Aorta (tissue), 5 donors: ENCODE results near the gene TERB1. TPM values are rescaled to one million over a fixed set of nuclear protein-coding genes. Genes with fewer than 3 reads are reported as not detected.

ENCODE experiments used
- ATAC-seq: fragments of 200-7000 bp; cut with Tn5 transposase; one replicate; pipeline ENCODE4 v1.9.1; 2022; ENCODE audit warnings: moderate library complexity; ENCODE audit not compliant: low FRiP score
- DNase-seq, 2 donors: peaks; one replicate each; pipeline ENCODE4 v3.0.0-alpha.2; 2020
- H3K27ac ChIP-seq, 2 donors: one replicate each; pipeline ENCODE4 v1.5.1; 2013; ENCODE audit warnings: low read length in 2 of 2, mild to moderate bottlenecking in 2 of 2, moderate library complexity in 2 of 2, control low read depth in 1 of 2, inconsistent platforms in 1 of 2, low read depth in 1 of 2
- H3K27me3 ChIP-seq, 2 donors: one replicate each; pipeline ENCODE4 v1.6.1; 2013; ENCODE audit warnings: control low read depth in 1 of 2, low read length in 1 of 2, mild to moderate bottlenecking in 1 of 2, moderate library complexity in 1 of 2; ENCODE audit not compliant: insufficient read depth in 2 of 2, control insufficient read depth in 1 of 2
- H3K36me3 ChIP-seq, 2 donors: one replicate each; pipeline ENCODE4 v1.6.1; 2013; ENCODE audit warnings: control low read depth in 1 of 2, low read length in 1 of 2, mild to moderate bottlenecking in 1 of 2; ENCODE audit not compliant: insufficient read depth in 2 of 2, control insufficient read depth in 1 of 2
- H3K4me1 ChIP-seq, 2 donors: one replicate each; pipeline ENCODE4 v1.6.1; 2013; ENCODE audit warnings: low read length in 2 of 2, control low read depth in 1 of 2, mild to moderate bottlenecking in 1 of 2, moderate library complexity in 1 of 2; ENCODE audit not compliant: insufficient read depth in 2 of 2, control insufficient read depth in 1 of 2
- H3K4me3 ChIP-seq, 2 donors: one replicate each; pipeline ENCODE4 v1.5.1; 2013; ENCODE audit warnings: low read length in 2 of 2, control low read depth in 1 of 2, mild to moderate bottlenecking in 1 of 2
- H3K9me3 ChIP-seq: one replicate; pipeline ENCODE4 v1.6.1; 2013; ENCODE audit warnings: mild to moderate bottlenecking, low read length; ENCODE audit not compliant: control insufficient read depth
- WGBS, 2 donors: extraction: QIAGEN DNeasy Blood & Tissue Kit; methylation state at CpG; one replicate each; pipeline ENCODE4 v1.1.7; 2013; 5-methylcytosine and 5-hydroxymethylcytosine counted together
- intact Hi-C, 2 donors: fragments of 100-400 bp; cut with DNase I; formaldehyde crosslinking; loops; one replicate each; pipeline versions ENCODE4 v1.14.2 to v1.15.0; 2022
- polyA plus RNA-seq, 2 donors: library from polyadenylated mRNA; stranded (reverse); fragments of 200-250 nt; gene quantifications; one replicate each; pipeline ENCODE4 v1.2.3, GENCODE V29; 2013
- total RNA-seq, 2 donors: library from RNA; stranded (reverse); fragmentation: NEBNext Ultra II Directional; extraction: Animal tissue kit (Norgen Biotek cat#: 25700); gene quantifications; one replicate each; pipeline ENCODE4 v1.2.1, GENCODE V29; 2021
- donor health status: healthy with polysubstance abuse.
- donor health status: Bipolar disorder and iron deficiency.
- donor health status: DM: no; HTN: no; CAD: no.
- donor health status: DM: no; HTN: no; CAD: no.
- donor health status: DM: yes; HTN: yes; CAD: no.

TERB1 gene
- total and polyA plus RNA-seq, 4 donors, result not detected

GRCh38 chr16:66845791-66846221, 44.4 kb upstream of the TERB1 start:
- Histone ChIP-seq H3K27ac (no peak overlapping the region), H3K4me1 (no peaks in the 10 kb centered on the region), H3K4me3 (no peak overlapping the region), H3K9me3 (no peaks in the 10 kb centered on the region), H3K36me3 (no peaks in the 10 kb centered on the region), H3K27me3 (no peaks in the 10 kb centered on the region)
- intact Hi-C loops, result no loop called here
- ATAC-seq (no peak), DNase-seq (no peak)
- WGBS, 2 donors, result 16 to 23% methylated on average over 9 of the region's 9 CpGs

- 14 to 15% methylated on average over 10 of the region's 10 CpGs for WGBS, 2 donors
- intact Hi-C loops, result no loop called here
- H3K27ac ChIP-seq, result no peak overlapping the region
- H3K27me3 ChIP-seq, result no peaks in the 10 kb centered on the region
- no peaks in the 10 kb centered on the region for H3K4me1 ChIP-seq
- H3K9me3 ChIP-seq, result no peaks in the 10 kb centered on the region
- H3K4me3 ChIP-seq, result peak overlapping the region in 1 of 2 donors; percentile 18
- no peaks in the 10 kb centered on the region for H3K36me3 ChIP-seq
- DNase-seq (no peak), ATAC-seq (no peak)
Measured at GRCh38 chr16:66845080-66845410, 43.7 kb upstream of the TERB1 start.

GRCh38 chr16:66844342-66845079, 43.1 kb upstream of the TERB1 start, which contains the start of gene CA7:
CA7 (plus strand) TSS chr16:66844414; CDS start chr16:66844488, 74 bp downstream.
- intact Hi-C loops, result no loop called here
- Histone ChIP-seq H3K36me3 (no peaks in the 10 kb centered on the region), H3K9me3 (no peaks in the 10 kb centered on the region), H3K4me1 (no peaks in the 10 kb centered on the region), H3K4me3 (peak within 1 kb of the TSS; percentile 3 to 18), H3K27ac (no peak within 1 kb of the TSS), H3K27me3 (no peaks in the 10 kb centered on the region)
- DNase-seq (no peak), ATAC-seq (no peak)
- 1% methylated on average over 68 to 79 of the region's 79 CpGs for WGBS, 2 donors

GRCh38 chr16:66844009-66844341, 42.6 kb upstream of the TERB1 start:
- no peak for ATAC-seq
- intact Hi-C loops, result no loop called here
- DNase-seq, result no peak
- Histone ChIP-seq H3K4me3 (peak overlapping the region in 1 of 2 donors; percentile 18), H3K9me3 (no peaks in the 10 kb centered on the region), H3K27me3 (no peaks in the 10 kb centered on the region), H3K36me3 (no peaks in the 10 kb centered on the region), H3K4me1 (no peaks in the 10 kb centered on the region), H3K27ac (no peak overlapping the region)
- 17 to 29% methylated on average over 14 of the region's 14 CpGs for WGBS, 2 donors

GRCh38 chr16:66843191-66843590, 41.8 kb upstream of the TERB1 start:
- WGBS, 2 donors, result 99 to 100% methylated on average over 2 of the region's 2 CpGs
- no peak for DNase-seq
- H3K36me3 ChIP-seq, result no peaks in the 10 kb centered on the region
- no peaks in the 10 kb centered on the region for H3K27me3 ChIP-seq
- intact Hi-C loops, result no loop called here
- no peak overlapping the region for H3K27ac ChIP-seq
- ATAC-seq, result no peak
- no peak overlapping the region for H3K4me3 ChIP-seq
- no peaks in the 10 kb centered on the region for H3K9me3 ChIP-seq
- H3K4me1 ChIP-seq, result no peaks in the 10 kb centered on the region

DNA sequence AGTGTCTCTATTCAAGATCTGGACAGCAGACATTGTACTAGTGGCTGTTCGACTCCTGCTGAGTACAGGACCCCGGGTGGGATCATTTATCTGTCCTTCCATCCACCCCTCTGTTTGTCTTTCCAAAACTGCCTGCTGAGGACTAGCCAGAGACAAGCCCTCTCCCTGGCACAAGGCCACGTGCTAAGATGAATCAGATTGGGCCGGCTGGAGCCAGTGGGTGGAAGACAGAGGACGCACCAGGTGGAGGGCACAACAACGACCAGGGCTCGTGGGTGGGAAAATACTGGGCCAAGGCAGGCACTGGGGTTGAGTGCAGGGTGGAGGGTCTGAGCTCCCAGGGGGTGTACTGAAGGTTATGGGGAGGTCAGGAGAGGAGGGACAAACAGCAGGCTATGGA, 41.4 kb upstream of the TERB1 start:
- no peak for ATAC-seq
- no peaks in the 10 kb centered on the region for H3K36me3 ChIP-seq
- no peaks in the 10 kb centered on the region for H3K4me1 ChIP-seq
- 76 to 78% methylated on average over 7 of the region's 7 CpGs for WGBS, 2 donors
- intact Hi-C loops, result no loop called here
- H3K4me3 ChIP-seq, result no peak overlapping the region
- no peaks in the 10 kb centered on the region for H3K9me3 ChIP-seq
- DNase-seq, result no peak
- no peak overlapping the region for H3K27ac ChIP-seq
- no peaks in the 10 kb centered on the region for H3K27me3 ChIP-seq

- no peaks in the 10 kb centered on the region for H3K4me1 ChIP-seq
- 89 to 90% methylated on average over 4 of the region's 4 CpGs for WGBS, 2 donors
- no peaks in the 10 kb centered on the region for H3K36me3 ChIP-seq
- intact Hi-C loops, result no loop called here
- no peaks in the 10 kb centered on the region for H3K9me3 ChIP-seq
- H3K27me3 ChIP-seq, result no peaks in the 10 kb centered on the region
- ATAC-seq (no peak), DNase-seq (no peak)
- no peak overlapping the region for H3K4me3 ChIP-seq
- H3K27ac ChIP-seq, result no peak overlapping the region
Measured at GRCh38 chr16:66841366-66841765, 40.0 kb upstream of the TERB1 start.

DNA sequence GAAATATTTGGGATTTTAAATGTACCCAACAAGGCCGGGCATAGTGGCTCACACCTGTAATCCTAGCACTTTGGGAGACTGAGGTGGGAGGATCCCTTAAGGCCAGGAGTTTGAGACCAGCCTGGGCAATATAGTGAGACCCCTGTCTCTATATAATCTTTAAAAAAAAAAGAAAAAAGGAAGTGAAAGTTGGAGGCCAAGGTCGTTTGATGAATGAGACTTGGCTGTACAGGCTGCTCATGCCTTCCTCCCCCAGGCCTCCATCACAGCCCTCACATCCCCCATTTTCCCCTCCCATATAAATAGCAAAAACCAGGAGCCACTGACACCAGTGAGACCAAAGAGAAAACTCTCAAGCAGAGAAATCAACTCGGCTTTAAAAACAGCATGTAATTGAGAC, 39.5 kb upstream of the TERB1 start:
- intact Hi-C loops, result no loop called here
- no peak for DNase-seq

DNA sequence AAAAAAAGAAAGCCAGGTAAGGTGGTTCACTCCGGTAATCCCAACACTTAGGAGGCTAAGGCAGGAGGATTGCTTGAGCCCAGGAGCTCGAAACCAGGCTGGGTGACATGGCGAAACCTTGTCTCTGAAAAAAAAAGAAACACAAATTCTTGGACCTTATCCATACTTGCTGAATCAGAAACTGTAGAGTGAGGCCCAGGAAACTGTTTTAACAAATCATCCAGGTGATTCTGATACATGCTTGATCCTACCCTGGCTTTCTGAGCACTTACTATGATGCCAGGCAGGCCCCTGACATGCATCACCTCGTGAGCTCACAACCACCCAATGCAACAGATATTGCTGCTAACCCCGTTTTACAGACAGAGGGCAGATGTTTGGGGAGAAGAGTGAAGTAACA, 33.4 kb upstream of the TERB1 start:
- intact Hi-C loops, result no loop called here
- WGBS, 2 donors, result 90% methylated on average over 5 of the region's 5 CpGs

More for the DNA sequence above, 39.5 kb upstream of the TERB1 start:
- Histone ChIP-seq H3K27ac (no peak overlapping the region), H3K4me3 (no peak overlapping the region), H3K9me3 (no peaks in the 10 kb centered on the region), H3K27me3 (no peaks in the 10 kb centered on the region), H3K4me1 (no peaks in the 10 kb centered on the region), H3K36me3 (no peaks in the 10 kb centered on the region)
- WGBS, 2 donors, result 50 to 54% methylated on average over 3 of the region's 3 CpGs
- no peak for ATAC-seq

More for the DNA sequence above, 33.4 kb upstream of the TERB1 start:
- H3K27ac ChIP-seq, result no peak overlapping the region
- no peaks in the 10 kb centered on the region for H3K27me3 ChIP-seq
- H3K4me1 ChIP-seq, result no peaks in the 10 kb centered on the region
- no peaks in the 10 kb centered on the region for H3K36me3 ChIP-seq
- DNase-seq, result no peak
- ATAC-seq, result no peak
- no peaks in the 10 kb centered on the region for H3K9me3 ChIP-seq
- H3K4me3 ChIP-seq, result no peak overlapping the region
